Stimulated activated CD8-positive, alpha-beta memory T cell treated with anti-CD3 and anti-CD28 coated beads, Interleukin-15, amount 100 ng/mL, for 1 hour (primary cell): ENCODE measurements around the gene MAPK4.
"Not testable (repeated sequence)": the region's sequence is repeated elsewhere in the genome, so short reads cannot be mapped to it uniquely, and the experiment has no call there.

ENCODE experiments used
- DNase-seq: peaks from one replicate; pipeline ENCODE4 v3.0.0-alpha.2; 2020; ENCODE audit warnings: low read depth

Gene MAPK4

GRCh38 chr18:50559752-50560680 is at the start of gene MAPK4:
Gene MAPK4 (plus strand): TSS chr18:50560087. CDS start chr18:50663959, 103,872 bp downstream.
- no peak for DNase-seq

GRCh38 chr18:50517277-50517676 is 42.6 kb upstream of the MAPK4 start:
- DNase-seq = not testable (repeated sequence)

GRCh38 chr18:50518787-50519546 is 40.9 kb upstream of the MAPK4 start:
- DNase-seq = no peak

GRCh38 chr18:50523165-50523564 is 36.7 kb upstream of the MAPK4 start:
- DNase-seq = no peak

- DNase-seq = no peak
Measured at GRCh38 chr18:50527636-50528307, 32.1 kb upstream of the MAPK4 start.

GRCh38 chr18:50528806-50529205 is 31.1 kb upstream of the MAPK4 start:
- no peak for DNase-seq

- not testable (repeated sequence) for DNase-seq
Measured at GRCh38 chr18:50533822-50534221, 26.1 kb upstream of the MAPK4 start.

GRCh38 chr18:50544476-50544875 is 15.4 kb upstream of the MAPK4 start:
- DNase-seq = not testable (repeated sequence)

GRCh38 chr18:50545936-50546335 is 14.0 kb upstream of the MAPK4 start:
- no peak for DNase-seq

- no peak for DNase-seq
Measured at GRCh38 chr18:50548160-50548559, 11.7 kb upstream of the MAPK4 start.

- DNase-seq = not testable (repeated sequence)
Measured at GRCh38 chr18:50551651-50552050, 8.2 kb upstream of the MAPK4 start.

GRCh38 chr18:50558157-50558556 is 1.7 kb upstream of the MAPK4 start:
- no peak for DNase-seq

- DNase-seq = no peak
Measured at GRCh38 chr18:50558948-50559751, 737 bp upstream of the MAPK4 start.

- DNase-seq = no peak
Measured at GRCh38 chr18:50560681-50561629, 1.1 kb downstream of the MAPK4 start.

- not testable (repeated sequence) for DNase-seq
Measured at GRCh38 chr18:50562258-50562657, 2.4 kb downstream of the MAPK4 start.

- no peak for DNase-seq
Measured at GRCh38 chr18:50562686-50563085, 2.8 kb downstream of the MAPK4 start.

- DNase-seq = no peak
Measured at GRCh38 chr18:50563376-50563775, 3.5 kb downstream of the MAPK4 start.

- DNase-seq = no peak
Measured at GRCh38 chr18:50569930-50570329, 10.0 kb downstream of the MAPK4 start.

GRCh38 chr18:50571606-50572005 is 11.7 kb downstream of the MAPK4 start:
- no peak for DNase-seq

GRCh38 chr18:50573196-50573595 is 13.3 kb downstream of the MAPK4 start:
- not testable (repeated sequence) for DNase-seq
